ENCODE results near the gene ENOSF1.
A peak's percentile ranks its signal among the peaks of the same experiment; 100 is the strongest.
"Not testable (repeated sequence)": the region's sequence is repeated elsewhere in the genome, so short reads cannot be mapped to it uniquely, and the experiment has no call there.

Gene ENOSF1

DNA sequence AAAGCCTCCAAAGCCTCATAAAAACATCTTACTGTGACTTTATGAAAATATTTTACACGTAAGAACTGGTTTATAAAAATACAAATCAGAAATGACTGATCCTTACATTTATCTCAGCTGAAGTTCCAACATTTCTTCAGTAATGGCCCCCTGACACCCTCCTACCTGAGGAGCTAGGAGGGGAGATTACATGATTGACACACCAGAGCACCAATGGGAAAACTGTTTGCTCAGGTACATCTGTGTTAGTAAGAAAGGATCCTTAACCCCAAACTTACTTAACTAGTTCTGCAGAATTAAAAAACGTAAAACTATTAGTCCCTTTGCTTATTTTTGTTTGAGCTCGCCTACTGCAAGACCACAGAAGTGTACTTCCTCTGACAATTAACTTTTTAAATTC, 27.0 kb downstream of the ENOSF1 start:
- DNase-seq (no peak), ATAC-seq (ENCODE audit: insufficient read depth, low read depth) (no peak)
- no peak overlapping the region for H3K4me3 ChIP-seq (ENCODE audit: low read depth in 1 of 2, low read length in 2 of 2)
- H3K9me3 ChIP-seq (ENCODE audit: insufficient read depth, low read length, severe bottlenecking): no peaks in the 10 kb centered on the region
- H3K36me3 ChIP-seq (ENCODE audit: insufficient read depth, low read length): no peaks in the 10 kb centered on the region
- H3K4me1 ChIP-seq (ENCODE audit: insufficient read depth, low read length): peaks cover 34% of the 10 kb centered on the region
- no peaks in the 10 kb centered on the region for H3K27me3 ChIP-seq (ENCODE audit: insufficient read depth, low read length, poor library complexity)
- TF ChIP-seq EZH2 (IDR thresholded peaks at IDR 0.05; ENCODE audit: borderline replicate concordance, low read depth, low read length, severe bottlenecking) (no peak), CTCF (IDR thresholded peaks at IDR 0.05; ENCODE audit: borderline replicate concordance, extremely low read depth, low read length, poor library complexity, severe bottlenecking) (no peak)
- H4K20me1 ChIP-seq (ENCODE audit: insufficient read depth, low read length): no peaks in the 10 kb centered on the region
- H3K79me2 ChIP-seq (ENCODE audit: insufficient read depth, low read length): no peaks in the 10 kb centered on the region
- no peak overlapping the region for H3K4me2 ChIP-seq (ENCODE audit: insufficient read depth, low read length)
- no peak overlapping the region for H3K27ac ChIP-seq (ENCODE audit: low read length)
- no peak overlapping the region for H2AFZ ChIP-seq (ENCODE audit: low read depth, low read length)
- no peak overlapping the region for H3K9ac ChIP-seq (ENCODE audit: low read depth, low read length)

DNA sequence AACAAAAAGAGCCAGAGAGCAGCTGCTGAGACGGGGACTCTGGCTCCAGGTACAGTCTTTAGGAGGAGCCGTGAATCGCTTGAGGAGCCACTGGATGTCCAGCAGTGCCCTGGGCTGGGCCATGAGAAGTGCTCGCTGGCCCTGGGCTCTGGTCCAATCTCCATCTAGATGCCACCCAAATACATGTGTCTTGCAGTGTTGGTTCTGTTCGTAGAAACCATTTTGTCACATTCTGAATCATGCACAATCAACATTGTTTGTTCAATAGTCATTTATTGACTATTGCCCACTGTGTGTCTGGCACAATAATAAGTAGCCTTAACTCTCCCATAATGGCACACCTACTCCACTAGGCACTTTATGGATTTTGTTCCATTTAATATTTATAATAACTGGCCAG, 28.9 kb downstream of the ENOSF1 start:
- no peak for TF ChIP-seq CTCF (IDR thresholded peaks at IDR 0.05; ENCODE audit: borderline replicate concordance, extremely low read depth, low read length, poor library complexity, severe bottlenecking)
- TF ChIP-seq EZH2 (IDR thresholded peaks at IDR 0.05; ENCODE audit: borderline replicate concordance, low read depth, low read length, severe bottlenecking): no peak
- peaks cover 8% of the 10 kb centered on the region; the same call in 1 of the 2 replicates for H3K36me3 ChIP-seq (ENCODE audit: insufficient read depth, low read length)
- no peaks in the 10 kb centered on the region for H3K79me2 ChIP-seq (ENCODE audit: insufficient read depth, low read length)
- peak overlapping the region; percentile 90 for H3K27ac ChIP-seq (ENCODE audit: low read length)
- peaks cover 44% of the 10 kb centered on the region for H3K4me1 ChIP-seq (ENCODE audit: insufficient read depth, low read length)
- no peak overlapping the region for H3K4me3 ChIP-seq (ENCODE audit: low read depth in 1 of 2, low read length in 2 of 2)
- no peaks in the 10 kb centered on the region for H4K20me1 ChIP-seq (ENCODE audit: insufficient read depth, low read length)
- ATAC-seq (ENCODE audit: insufficient read depth, low read depth) (no peak), DNase-seq (no peak)
- H3K9me3 ChIP-seq (ENCODE audit: insufficient read depth, low read length, severe bottlenecking): no peaks in the 10 kb centered on the region
- H3K4me2 ChIP-seq (ENCODE audit: insufficient read depth, low read length): no peak overlapping the region
- peak overlapping the region; percentile 48 for H3K9ac ChIP-seq (ENCODE audit: low read depth, low read length)
- H3K27me3 ChIP-seq (ENCODE audit: insufficient read depth, low read length, poor library complexity): no peaks in the 10 kb centered on the region
- H2AFZ ChIP-seq (ENCODE audit: low read depth, low read length): no peak overlapping the region; the same call in 1 of the 2 replicates

- no peak for TF ChIP-seq EZH2 (IDR thresholded peaks at IDR 0.05; ENCODE audit: borderline replicate concordance, low read depth, low read length, severe bottlenecking)
- TF ChIP-seq CTCF (IDR thresholded peaks at IDR 0.05; ENCODE audit: borderline replicate concordance, extremely low read depth, low read length, poor library complexity, severe bottlenecking): no peak
- H3K79me2 ChIP-seq (ENCODE audit: insufficient read depth, low read length): no peaks in the 10 kb centered on the region
- H3K9ac ChIP-seq (ENCODE audit: low read depth, low read length): peak overlapping the region; percentile 48
- H3K27me3 ChIP-seq (ENCODE audit: insufficient read depth, low read length, poor library complexity): no peaks in the 10 kb centered on the region
- no peak for DNase-seq
- no peak overlapping the region for H3K4me2 ChIP-seq (ENCODE audit: insufficient read depth, low read length)
- no peak for ATAC-seq (ENCODE audit: insufficient read depth, low read depth)
- peak overlapping the region; percentile 90 for H3K27ac ChIP-seq (ENCODE audit: low read length)
- H4K20me1 ChIP-seq (ENCODE audit: insufficient read depth, low read length): no peaks in the 10 kb centered on the region
- H3K36me3 ChIP-seq (ENCODE audit: insufficient read depth, low read length): peaks cover 11% of the 10 kb centered on the region; the same call in 1 of the 2 replicates
- no peak overlapping the region for H3K4me3 ChIP-seq (ENCODE audit: low read depth in 1 of 2, low read length in 2 of 2)
- peak overlapping the region; percentile 51; the same call in 1 of the 2 replicates for H2AFZ ChIP-seq (ENCODE audit: low read depth, low read length)
- no peaks in the 10 kb centered on the region for H3K9me3 ChIP-seq (ENCODE audit: insufficient read depth, low read length, severe bottlenecking)
- H3K4me1 ChIP-seq (ENCODE audit: insufficient read depth, low read length): peaks cover 44% of the 10 kb centered on the region
Observed at GRCh38 chr18:682833-683232, 29.6 kb downstream of the ENOSF1 start.

GRCh38 chr18:682416-682815, 30.0 kb downstream of the ENOSF1 start:
- H3K4me1 ChIP-seq (ENCODE audit: insufficient read depth, low read length): peaks cover 44% of the 10 kb centered on the region
- H3K79me2 ChIP-seq (ENCODE audit: insufficient read depth, low read length); H3K9me3 ChIP-seq (ENCODE audit: insufficient read depth, low read length, severe bottlenecking); H4K20me1 ChIP-seq (ENCODE audit: insufficient read depth, low read length); H3K27me3 ChIP-seq (ENCODE audit: insufficient read depth, low read length, poor library complexity); H3K4me3 ChIP-seq (ENCODE audit: low read depth in 1 of 2, low read length in 2 of 2): not testable (repeated sequence)
- H3K4me2 ChIP-seq (ENCODE audit: insufficient read depth, low read length): peak overlapping the region; percentile 10; the same call in 1 of the 2 replicates
- peak overlapping the region; percentile 48; the same call in 1 of the 2 replicates for H3K9ac ChIP-seq (ENCODE audit: low read depth, low read length)
- H3K27ac ChIP-seq (ENCODE audit: low read length): peak overlapping the region; percentile 90
- H3K36me3 ChIP-seq (ENCODE audit: insufficient read depth, low read length): peaks cover 14% of the 10 kb centered on the region; the same call in 1 of the 2 replicates
- DNase-seq (peak; percentile 54), ATAC-seq (ENCODE audit: insufficient read depth, low read depth) (peak; percentile 13; the same call in 2 of the 3 replicates)
- peak overlapping the region; percentile 66; the same call in 1 of the 2 replicates for H2AFZ ChIP-seq (ENCODE audit: low read depth, low read length)
